Karpas-422 (cell line): ENCODE results near the gene WWP2. TPM values are rescaled to one million over a fixed set of nuclear protein-coding genes. Genes with fewer than 3 reads are reported as not detected.

Source experiments
- DNase-seq: peaks from one replicate; pipeline ENCODE4 v3.0.0-alpha.2; 2015
- H2AFZ ChIP-seq: fragments of 200-600 bp; sonication (generic); 2 replicates; pipeline ENCODE4 v1.6.1; 2014; ENCODE audit warnings: antibody characterized with exemption, low read length, mixed read lengths
- H3K27ac ChIP-seq: fragments of 200-600 bp; sonication (generic); 2 replicates; pipeline ENCODE4 v1.5.1; 2014; ENCODE audit warnings: mild to moderate bottlenecking, low read length, moderate library complexity
- H3K27me3 ChIP-seq: fragments of 200-600 bp; sonication (generic); 2 replicates; pipeline ENCODE4 v1.6.1; 2014; ENCODE audit warnings: low read length, mixed read lengths
- H3K36me3 ChIP-seq: fragments of 200-600 bp; sonication (generic); 2 replicates; pipeline ENCODE4 v1.6.1; 2014; ENCODE audit warnings: low read length, mixed read lengths; ENCODE audit not compliant: insufficient read depth
- H3K4me1 ChIP-seq: fragments of 200-600 bp; sonication (generic); 2 replicates; pipeline ENCODE4 v1.6.1; 2014; ENCODE audit warnings: mild to moderate bottlenecking, low read length, mixed read lengths
- H3K4me2 ChIP-seq: fragments of 200-600 bp; sonication (generic); 2 replicates; pipeline ENCODE4 v1.6.1; 2014; ENCODE audit warnings: low read length, low read depth, mild to moderate bottlenecking; ENCODE audit not compliant: poor library complexity, severe bottlenecking
- H3K4me3 ChIP-seq: fragments of 200-600 bp; sonication (generic); 2 replicates; pipeline ENCODE4 v1.5.1; 2014; ENCODE audit warnings: mild to moderate bottlenecking, antibody characterized with exemption, low read length, mixed read lengths
- H3K79me2 ChIP-seq: fragments of 200-600 bp; sonication (generic); 2 replicates; pipeline ENCODE4 v1.6.1; 2014; ENCODE audit warnings: mild to moderate bottlenecking, low read length, mixed read lengths
- H3K9ac ChIP-seq: fragments of 200-600 bp; sonication (generic); 2 replicates; pipeline ENCODE4 v1.6.0; 2014; ENCODE audit warnings: low read length
- H3K9me2 ChIP-seq: fragments of 200-600 bp; sonication (generic), shearing (Covaris generic); replicated peaks from 2 replicates; pipeline ENCODE4 v1.6.0; 2014; ENCODE audit warnings: mild to moderate bottlenecking, low read length, moderate library complexity; ENCODE audit not compliant: insufficient read depth
- H3K9me3 ChIP-seq: fragments of 300-700, 200-600 bp; sonication (generic); 2 replicates; pipeline ENCODE4 v1.6.1; 2014; ENCODE audit warnings: low read length, mixed read lengths
- H4K20me1 ChIP-seq: fragments of 200-600 bp; sonication (generic); 2 replicates; pipeline ENCODE4 v1.6.1; 2014; ENCODE audit warnings: mild to moderate bottlenecking, antibody characterized with exemption, low read length, low read depth; ENCODE audit not compliant: insufficient read depth
- total RNA-seq: library from RNA; depleted of rRNA; stranded (reverse); fragments of >200 nt; shearing (Covaris generic); gene quantifications from 2 replicates; pipeline ENCODE4 v1.2.3, GENCODE V29; 2014; ENCODE audit warnings: low replicate concordance

The WWP2 gene
- total RNA-seq, 1 experiment from 2014 or later = 30.7 TPM

- Histone ChIP-seq H3K27ac (no peak overlapping the region), H3K4me3 (no peak overlapping the region), H2AFZ (no peak overlapping the region), H4K20me1 (no peaks in the 10 kb centered on the region), H3K9me3 (no peaks in the 10 kb centered on the region), H3K27me3 (no peaks in the 10 kb centered on the region), H3K36me3 (no peaks in the 10 kb centered on the region), H3K9me2 (no peaks in the 10 kb centered on the region), H3K4me2 (no peak overlapping the region), H3K4me1 (peaks cover 5% of the 10 kb centered on the region), H3K9ac (no peak overlapping the region), H3K79me2 (peaks cover 4% of the 10 kb centered on the region; the same call in 1 of the 2 replicates)
- DNase-seq = no peak
Observed at GRCh38 chr16:69839798-69840409, 77.8 kb downstream of the WWP2 start.

GRCh38 chr16:69840975-69841374 is 78.8 kb downstream of the WWP2 start:
- peaks cover 5% of the 10 kb centered on the region for H3K4me1 ChIP-seq
- no peaks in the 10 kb centered on the region for H3K9me3 ChIP-seq
- no peaks in the 10 kb centered on the region for H4K20me1 ChIP-seq
- H3K9ac ChIP-seq = no peak overlapping the region
- no peak overlapping the region for H3K27ac ChIP-seq
- H3K27me3 ChIP-seq = no peaks in the 10 kb centered on the region
- H3K9me2 ChIP-seq = no peaks in the 10 kb centered on the region
- H2AFZ ChIP-seq = no peak overlapping the region
- peaks cover 4% of the 10 kb centered on the region; the same call in 1 of the 2 replicates for H3K79me2 ChIP-seq
- DNase-seq = no peak
- H3K36me3 ChIP-seq = no peaks in the 10 kb centered on the region
- no peak overlapping the region for H3K4me3 ChIP-seq
- H3K4me2 ChIP-seq = no peak overlapping the region

- H4K20me1 ChIP-seq = no peaks in the 10 kb centered on the region
- DNase-seq = no peak
- H3K27me3 ChIP-seq = no peaks in the 10 kb centered on the region
- 0 out of 2 replicates have a peak, but pooled peaks cover 2% of the 10 kb centered on the region for H3K36me3 ChIP-seq
- peaks cover 4% of the 10 kb centered on the region; the same call in 1 of the 2 replicates for H3K79me2 ChIP-seq
- H3K4me1 ChIP-seq = peaks cover 5% of the 10 kb centered on the region
- H3K9me3 ChIP-seq = no peaks in the 10 kb centered on the region
- H2AFZ ChIP-seq = no peak overlapping the region
- no peaks in the 10 kb centered on the region for H3K9me2 ChIP-seq
- no peak overlapping the region for H3K4me2 ChIP-seq
- H3K9ac ChIP-seq = no peak overlapping the region
- no peak overlapping the region for H3K4me3 ChIP-seq
- no peak overlapping the region for H3K27ac ChIP-seq
Observed at GRCh38 chr16:69844441-69844840, 82.3 kb downstream of the WWP2 start.

- DNase-seq = no peak
- no peaks in the 10 kb centered on the region for H3K27me3 ChIP-seq
- no peak overlapping the region for H3K9ac ChIP-seq
- H3K79me2 ChIP-seq = peaks cover 4% of the 10 kb centered on the region; the same call in 1 of the 2 replicates
- no peaks in the 10 kb centered on the region for H3K9me2 ChIP-seq
- H2AFZ ChIP-seq = no peak overlapping the region
- no peak overlapping the region for H3K4me2 ChIP-seq
- no peaks in the 10 kb centered on the region for H3K9me3 ChIP-seq
- no peak overlapping the region for H3K27ac ChIP-seq
- H4K20me1 ChIP-seq = no peaks in the 10 kb centered on the region
- H3K4me3 ChIP-seq = no peak overlapping the region
- H3K36me3 ChIP-seq = 0 out of 2 replicates have a peak, but pooled peaks cover 2% of the 10 kb centered on the region
- H3K4me1 ChIP-seq = peaks cover 5% of the 10 kb centered on the region
Observed at GRCh38 chr16:69845181-69845580, 83.0 kb downstream of the WWP2 start.

- no peak for DNase-seq
- no peaks in the 10 kb centered on the region for H4K20me1 ChIP-seq
Observed at GRCh38 chr16:69847643-69848042, 85.5 kb downstream of the WWP2 start.

GRCh38 chr16:69848637-69849545 is 86.8 kb downstream of the WWP2 start:
- Histone ChIP-seq H3K4me3 (no peak overlapping the region), H3K9ac (no peak overlapping the region), H2AFZ (no peak overlapping the region), H3K27ac (no peak overlapping the region), H3K9me3 (no peaks in the 10 kb centered on the region), H4K20me1 (no peaks in the 10 kb centered on the region), H3K4me1 (no peaks in the 10 kb centered on the region), H3K36me3 (0 out of 2 replicates have a peak, but pooled peaks cover 2% of the 10 kb centered on the region), H3K9me2 (no peaks in the 10 kb centered on the region), H3K27me3 (no peaks in the 10 kb centered on the region), H3K79me2 (peaks cover 2% of the 10 kb centered on the region), H3K4me2 (no peak overlapping the region)
- DNase-seq = no peak

More at GRCh38 chr16:69847643-69848042, 85.5 kb downstream of the WWP2 start:
- Histone ChIP-seq H3K4me1 (no peaks in the 10 kb centered on the region), H3K4me3 (no peak overlapping the region), H3K36me3 (0 out of 2 replicates have a peak, but pooled peaks cover 2% of the 10 kb centered on the region), H3K27ac (no peak overlapping the region), H3K9ac (no peak overlapping the region), H3K4me2 (no peak overlapping the region), H2AFZ (no peak overlapping the region), H3K79me2 (no peaks in the 10 kb centered on the region; the same call in 1 of the 2 replicates), H3K9me2 (no peaks in the 10 kb centered on the region), H3K27me3 (no peaks in the 10 kb centered on the region), H3K9me3 (no peaks in the 10 kb centered on the region)

- H2AFZ ChIP-seq = no peak overlapping the region
- H3K27me3 ChIP-seq = no peaks in the 10 kb centered on the region
Observed at GRCh38 chr16:69851491-69852240, 89.5 kb downstream of the WWP2 start.

GRCh38 chr16:69852815-69853214 is 90.7 kb downstream of the WWP2 start:
- DNase-seq = no peak
- Histone ChIP-seq H3K79me2 (peaks cover 8% of the 10 kb centered on the region), H3K9ac (no peak overlapping the region), H3K27me3 (no peaks in the 10 kb centered on the region), H3K27ac (no peak overlapping the region), H3K9me3 (no peaks in the 10 kb centered on the region), H4K20me1 (no peaks in the 10 kb centered on the region), H3K4me3 (no peak overlapping the region), H3K4me1 (no peaks in the 10 kb centered on the region), H3K9me2 (no peaks in the 10 kb centered on the region), H3K36me3 (no peaks in the 10 kb centered on the region), H3K4me2 (no peak overlapping the region), H2AFZ (no peak overlapping the region)

More at GRCh38 chr16:69851491-69852240, 89.5 kb downstream of the WWP2 start:
- Histone ChIP-seq H3K79me2 (peaks cover 8% of the 10 kb centered on the region), H3K9ac (no peak overlapping the region), H3K27ac (no peak overlapping the region), H4K20me1 (no peaks in the 10 kb centered on the region), H3K4me3 (no peak overlapping the region), H3K4me2 (no peak overlapping the region), H3K9me2 (no peaks in the 10 kb centered on the region), H3K9me3 (no peaks in the 10 kb centered on the region), H3K4me1 (no peaks in the 10 kb centered on the region), H3K36me3 (no peaks in the 10 kb centered on the region)
- no peak for DNase-seq
